Choroid plexus epithelial cell (primary cell): ENCODE data around the gene TMPRSS13.

Experiments
- DNase-seq: peaks from one replicate; pipeline ENCODE4 v3.0.0-alpha.2; 2010; ENCODE audit warnings: low read depth
- H3K4me3 ChIP-seq: 2 replicates; pipeline ENCODE4 v1.5.1; 2011; ENCODE audit warnings: low read depth, mild to moderate bottlenecking, control low read depth, low read length, moderate library complexity
- TF ChIP-seq, protein P1 (sequence below): conservative IDR thresholded peaks from 2 replicates; pipeline ENCODE4 v1.5.1; 2011; ENCODE audit warnings: low read depth, mild to moderate bottlenecking, control low read depth, inconsistent platforms, low read length, moderate library complexity

TMPRSS13 gene

DNA sequence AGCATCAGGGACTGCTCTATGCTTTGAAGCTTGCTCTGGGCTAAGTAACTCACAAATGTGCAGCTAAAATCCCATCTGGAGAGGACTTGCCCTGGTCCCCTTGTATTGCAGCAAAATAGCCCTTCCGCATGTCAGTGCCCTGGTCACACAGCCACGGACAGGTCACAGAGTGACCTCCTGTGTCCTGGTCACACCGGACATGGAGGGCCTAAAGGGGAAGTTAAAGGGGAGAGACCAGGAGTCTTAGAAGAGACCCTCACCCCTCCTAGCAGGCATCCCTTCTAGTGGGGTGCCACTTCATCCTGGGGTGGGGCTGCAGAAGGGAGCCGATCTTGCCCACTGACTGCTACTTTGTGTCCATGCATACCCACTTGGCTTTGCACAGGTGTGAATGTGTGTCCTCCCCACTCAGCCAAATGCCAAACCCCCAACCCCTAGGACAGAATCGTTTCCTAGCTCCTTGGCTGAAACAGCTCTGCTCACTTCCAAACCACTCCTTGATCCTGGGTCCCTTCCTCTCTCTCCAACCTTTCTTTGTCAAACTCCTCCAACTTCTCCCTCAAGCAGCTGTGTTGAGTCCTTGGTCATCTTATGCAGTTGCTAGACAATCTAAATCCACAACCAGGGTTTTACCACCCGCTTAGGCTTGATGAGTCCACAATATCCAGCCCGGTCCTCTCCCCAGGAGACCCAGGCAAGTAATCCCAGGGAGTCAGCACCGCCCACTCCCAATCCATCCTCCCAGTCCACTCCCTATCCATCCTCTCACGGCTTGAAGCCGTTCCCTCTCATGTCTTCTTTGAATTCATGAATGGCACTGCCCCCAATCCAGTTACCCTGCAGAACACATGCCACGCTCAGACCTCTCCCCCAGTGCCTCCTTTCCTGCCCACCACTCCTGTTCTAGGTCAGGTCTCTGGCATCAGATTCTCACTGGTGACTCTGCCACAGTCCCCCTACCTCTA, 49.4 kb downstream of the TMPRSS13 start:
- TF ChIP-seq, protein P1, sequence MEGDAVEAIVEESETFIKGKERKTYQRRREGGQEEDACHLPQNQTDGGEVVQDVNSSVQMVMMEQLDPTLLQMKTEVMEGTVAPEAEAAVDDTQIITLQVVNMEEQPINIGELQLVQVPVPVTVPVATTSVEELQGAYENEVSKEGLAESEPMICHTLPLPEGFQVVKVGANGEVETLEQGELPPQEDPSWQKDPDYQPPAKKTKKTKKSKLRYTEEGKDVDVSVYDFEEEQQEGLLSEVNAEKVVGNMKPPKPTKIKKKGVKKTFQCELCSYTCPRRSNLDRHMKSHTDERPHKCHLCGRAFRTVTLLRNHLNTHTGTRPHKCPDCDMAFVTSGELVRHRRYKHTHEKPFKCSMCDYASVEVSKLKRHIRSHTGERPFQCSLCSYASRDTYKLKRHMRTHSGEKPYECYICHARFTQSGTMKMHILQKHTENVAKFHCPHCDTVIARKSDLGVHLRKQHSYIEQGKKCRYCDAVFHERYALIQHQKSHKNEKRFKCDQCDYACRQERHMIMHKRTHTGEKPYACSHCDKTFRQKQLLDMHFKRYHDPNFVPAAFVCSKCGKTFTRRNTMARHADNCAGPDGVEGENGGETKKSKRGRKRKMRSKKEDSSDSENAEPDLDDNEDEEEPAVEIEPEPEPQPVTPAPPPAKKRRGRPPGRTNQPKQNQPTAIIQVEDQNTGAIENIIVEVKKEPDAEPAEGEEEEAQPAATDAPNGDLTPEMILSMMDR: no peak
- H3K4me3 ChIP-seq: no peak overlapping the region
- no peak for DNase-seq

DNA sequence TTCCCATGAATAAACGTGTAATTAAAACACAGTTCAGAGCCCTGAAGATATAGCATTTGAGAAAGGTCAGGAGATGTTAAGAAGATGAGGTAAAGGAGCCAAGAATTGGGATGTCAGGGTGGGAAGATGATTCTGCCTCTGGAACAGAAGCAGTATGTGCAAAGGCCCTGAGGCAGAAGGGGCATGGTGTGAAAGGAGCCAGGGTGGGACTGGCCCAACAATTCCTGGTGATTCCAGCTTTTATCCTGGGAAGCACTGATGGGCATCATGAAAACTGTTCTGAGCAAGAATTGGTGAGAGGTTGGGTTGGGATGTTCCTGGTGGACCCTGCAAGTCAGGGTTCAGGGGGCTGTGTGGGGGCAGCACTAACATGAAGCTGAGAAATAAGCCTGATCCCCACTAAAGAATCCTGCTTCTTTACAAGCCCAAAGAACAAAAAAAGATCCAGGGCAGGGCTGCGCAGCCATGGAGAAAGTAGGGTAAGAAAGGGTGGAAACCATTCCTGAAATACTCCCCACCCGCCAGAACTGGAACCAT, 50.2 kb downstream of the TMPRSS13 start:
- H3K4me3 ChIP-seq: no peak overlapping the region
- DNase-seq: no peak
- TF ChIP-seq, protein P1: no peak

DNA sequence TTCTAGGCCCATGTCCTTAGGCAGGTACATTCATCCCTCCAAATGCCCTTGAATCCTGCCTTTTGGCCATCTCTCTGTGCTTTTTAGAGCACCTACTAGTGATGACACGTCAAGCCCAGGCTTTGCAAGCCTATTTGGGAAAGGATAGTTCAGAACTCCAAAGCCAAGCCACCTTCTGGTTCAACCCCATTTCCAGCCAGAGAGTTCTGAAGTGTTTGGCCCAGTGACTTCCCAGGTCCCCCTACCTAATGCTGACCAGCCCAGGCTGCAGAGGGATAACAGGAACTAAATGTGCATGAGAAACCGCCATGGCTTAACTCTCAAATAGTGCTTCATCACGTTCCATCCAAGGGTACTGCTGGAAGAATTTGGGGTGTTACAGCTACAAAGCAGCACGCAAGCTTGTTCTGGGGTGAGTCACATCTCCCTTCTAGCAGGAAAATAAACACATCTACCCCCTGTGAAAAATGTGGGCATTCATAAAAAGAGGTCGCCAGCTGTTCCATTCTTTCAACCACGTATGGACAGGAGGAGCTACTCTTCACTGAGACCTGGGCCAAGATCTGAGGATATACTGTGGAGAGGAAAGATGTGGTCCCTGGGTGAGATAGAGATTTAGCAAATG, 50.8 kb downstream of the TMPRSS13 start:
- TF ChIP-seq, protein P1: no peak
- no peak overlapping the region for H3K4me3 ChIP-seq
- DNase-seq: no peak

DNA sequence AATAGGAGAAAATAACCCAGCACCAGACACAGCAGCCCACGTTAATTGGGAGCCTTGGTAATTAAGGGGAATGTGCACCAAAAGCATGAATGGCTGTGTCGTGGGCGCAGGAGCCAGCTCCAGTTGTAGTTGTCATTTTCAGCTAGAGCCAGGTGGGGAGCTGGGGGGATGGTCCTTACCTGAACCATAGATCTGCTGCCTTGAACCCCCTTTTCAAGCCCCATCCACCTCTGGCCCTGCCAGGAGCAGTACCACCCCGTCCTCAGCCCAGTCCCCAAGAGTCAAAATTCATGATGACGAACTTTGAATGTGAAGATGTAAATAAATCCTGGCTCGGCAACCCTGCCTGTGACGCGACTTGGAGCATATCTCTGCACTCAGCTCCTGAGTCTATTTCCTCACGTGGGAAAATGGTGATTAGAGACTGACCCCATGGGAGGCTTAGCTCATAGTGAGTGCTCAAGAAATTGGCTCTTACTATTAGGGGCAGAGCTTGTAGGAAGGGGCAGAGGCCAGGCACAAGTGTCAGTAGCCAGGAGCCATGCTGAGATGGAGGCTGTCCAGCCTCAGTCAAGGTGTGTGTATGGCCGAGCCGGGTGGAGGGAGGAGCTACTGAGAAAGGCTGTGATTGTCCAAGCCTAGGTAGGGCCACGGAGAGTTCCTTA, 52.0 kb downstream of the TMPRSS13 start:
- no peak overlapping the region for H3K4me3 ChIP-seq
- TF ChIP-seq, protein P1: no peak

DNA sequence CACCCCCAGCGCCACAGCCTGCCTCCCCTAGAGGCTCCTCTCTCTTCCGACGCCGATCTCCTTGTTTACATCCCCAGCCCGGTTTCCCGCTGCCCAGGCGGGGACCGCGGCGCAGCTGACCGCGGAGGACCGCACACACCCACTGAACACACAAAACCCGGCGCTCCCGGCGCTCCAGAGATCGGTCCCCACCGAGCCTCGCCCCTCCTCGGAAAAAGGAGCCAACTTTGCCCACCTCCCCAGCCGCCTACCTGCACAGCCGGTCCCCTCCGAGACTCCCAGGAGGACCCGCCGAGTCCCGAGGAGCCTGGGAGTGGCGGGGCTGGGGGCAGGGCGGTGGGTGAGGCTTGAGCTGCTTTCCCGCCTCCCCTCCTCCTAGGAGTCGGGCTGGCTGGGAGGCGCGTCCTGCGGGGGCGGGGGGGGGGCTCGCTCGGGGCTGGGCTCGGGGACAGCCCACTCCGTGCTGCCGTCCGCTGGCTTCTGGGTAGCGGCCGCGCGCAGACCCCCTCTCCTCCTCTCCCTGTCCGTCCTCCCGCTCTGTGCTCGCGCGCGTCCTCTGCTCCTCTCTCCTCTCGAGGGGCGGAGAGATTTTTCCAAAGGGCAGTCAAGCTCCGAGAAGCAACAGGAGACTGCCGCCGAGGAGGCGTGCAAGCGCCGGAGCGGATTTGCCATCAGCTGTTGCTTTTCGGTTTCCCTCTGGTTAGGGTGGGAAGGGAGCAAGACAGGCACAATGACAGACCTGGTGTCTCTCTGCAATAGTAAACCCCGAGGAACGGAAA, 52.7 kb downstream of the TMPRSS13 start, which contains the start of gene FXYD6:
FXYD6 (minus strand) TSS at position 318 of the 779 bp plus-strand sequence. CDS start 33,882 bp downstream, outside the sequence.
- TF ChIP-seq, protein P1: no peak
- peak within 1 kb of the TSS; percentile 39 for H3K4me3 ChIP-seq
- DNase-seq: peak; percentile 30

More for the DNA sequence above, 52.0 kb downstream of the TMPRSS13 start:
- DNase-seq: no peak

DNA sequence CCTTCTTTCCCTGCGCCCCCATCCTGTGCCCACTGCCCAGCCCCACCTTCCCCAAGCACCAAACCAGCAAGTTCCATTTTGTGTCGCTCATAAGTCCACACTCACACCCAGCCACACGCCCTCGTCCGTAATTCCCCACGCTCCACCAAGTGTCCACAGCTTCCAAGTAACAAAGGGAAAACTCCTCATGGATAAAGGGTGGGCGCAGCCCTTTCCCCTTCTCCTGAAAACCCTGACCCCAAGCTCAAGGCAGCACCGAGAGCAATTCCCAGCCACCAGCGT, 53.2 kb downstream of the TMPRSS13 start:
- no peak overlapping the region for H3K4me3 ChIP-seq
- no peak for DNase-seq
- TF ChIP-seq, protein P1: no peak
